Right forelimb (tissue), 1 donor: ENCODE measurements around the gene TPM2.

ENCODE experiments used
- DNase-seq: peaks from one replicate; pipeline ENCODE4 v3.0.0-alpha.2; 2018

Gene TPM2

GRCh38 chr9:35691757-35692301 is 2.1 kb upstream of the TPM2 start:
- DNase-seq = no peak

DNA sequence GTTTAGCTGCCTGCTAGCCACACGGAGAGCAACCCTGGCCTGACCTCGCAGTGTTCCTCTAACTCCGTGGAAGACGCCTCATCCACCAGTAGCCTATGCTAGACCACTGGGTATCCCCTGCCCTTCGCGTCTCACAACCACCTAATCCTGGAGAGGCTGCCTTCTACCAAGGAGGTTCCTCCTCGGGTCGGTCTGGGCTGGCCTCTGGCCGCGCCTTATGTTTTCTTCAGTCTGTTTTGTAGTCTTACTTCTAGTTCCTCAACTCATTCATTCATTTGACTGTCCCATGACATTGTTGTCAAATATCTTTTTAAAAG is 1.6 kb upstream of the TPM2 start:
- no peak for DNase-seq

DNA sequence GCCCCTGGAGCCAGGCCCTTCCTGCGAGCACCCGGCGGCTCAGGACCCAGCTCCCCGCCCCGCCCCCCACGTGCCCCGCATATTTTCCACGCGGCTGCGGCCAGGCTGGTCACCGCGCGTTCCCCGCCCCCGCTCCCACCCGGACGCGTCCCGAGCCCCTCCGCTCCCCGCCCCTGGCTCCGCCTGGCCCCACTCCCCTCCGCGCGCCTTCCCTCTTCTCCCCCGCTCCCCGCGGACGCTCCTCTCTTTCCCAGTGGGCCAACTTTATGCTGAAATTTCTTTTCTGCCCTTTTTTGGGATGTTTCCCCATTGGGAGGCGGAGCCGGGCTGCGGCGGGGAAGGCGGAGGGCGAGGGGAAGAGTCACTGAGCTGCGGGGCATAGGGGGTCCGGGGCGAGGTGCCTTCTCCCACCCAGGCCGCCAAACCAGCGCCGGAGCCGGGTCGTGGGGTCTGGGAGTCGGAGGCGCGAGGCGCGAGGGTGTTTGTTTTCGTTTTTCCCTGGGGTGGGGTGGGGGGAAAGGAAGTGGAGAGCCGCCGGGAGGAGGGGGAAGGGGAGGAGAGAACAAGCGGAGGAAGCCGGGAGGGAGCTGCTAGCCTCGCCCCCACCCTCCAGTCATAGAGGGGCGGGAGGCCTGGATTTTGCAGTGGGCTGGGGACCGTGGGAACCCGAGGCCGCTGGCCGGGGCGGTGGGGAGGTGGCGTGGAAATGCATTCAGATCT is 1.0 kb upstream of the TPM2 start:
- DNase-seq = peak; percentile 88

DNA sequence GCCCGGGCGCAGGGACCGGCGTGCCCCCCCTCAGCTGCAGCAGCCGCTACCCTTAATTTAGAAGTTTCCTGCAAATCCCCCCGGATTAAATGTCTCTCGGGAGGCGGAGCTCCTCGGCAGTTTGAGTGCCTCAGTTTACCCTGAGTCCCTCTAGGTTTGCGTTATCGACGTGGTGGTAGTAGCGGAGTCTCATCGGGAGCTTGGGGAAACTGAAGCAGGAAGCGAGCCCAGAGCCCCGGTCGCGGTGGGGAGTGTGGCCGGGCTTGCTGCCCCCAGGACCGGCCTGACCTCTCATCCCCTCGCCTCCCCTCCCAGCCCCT is 529 bp upstream of the TPM2 start:
- no peak for DNase-seq

DNA sequence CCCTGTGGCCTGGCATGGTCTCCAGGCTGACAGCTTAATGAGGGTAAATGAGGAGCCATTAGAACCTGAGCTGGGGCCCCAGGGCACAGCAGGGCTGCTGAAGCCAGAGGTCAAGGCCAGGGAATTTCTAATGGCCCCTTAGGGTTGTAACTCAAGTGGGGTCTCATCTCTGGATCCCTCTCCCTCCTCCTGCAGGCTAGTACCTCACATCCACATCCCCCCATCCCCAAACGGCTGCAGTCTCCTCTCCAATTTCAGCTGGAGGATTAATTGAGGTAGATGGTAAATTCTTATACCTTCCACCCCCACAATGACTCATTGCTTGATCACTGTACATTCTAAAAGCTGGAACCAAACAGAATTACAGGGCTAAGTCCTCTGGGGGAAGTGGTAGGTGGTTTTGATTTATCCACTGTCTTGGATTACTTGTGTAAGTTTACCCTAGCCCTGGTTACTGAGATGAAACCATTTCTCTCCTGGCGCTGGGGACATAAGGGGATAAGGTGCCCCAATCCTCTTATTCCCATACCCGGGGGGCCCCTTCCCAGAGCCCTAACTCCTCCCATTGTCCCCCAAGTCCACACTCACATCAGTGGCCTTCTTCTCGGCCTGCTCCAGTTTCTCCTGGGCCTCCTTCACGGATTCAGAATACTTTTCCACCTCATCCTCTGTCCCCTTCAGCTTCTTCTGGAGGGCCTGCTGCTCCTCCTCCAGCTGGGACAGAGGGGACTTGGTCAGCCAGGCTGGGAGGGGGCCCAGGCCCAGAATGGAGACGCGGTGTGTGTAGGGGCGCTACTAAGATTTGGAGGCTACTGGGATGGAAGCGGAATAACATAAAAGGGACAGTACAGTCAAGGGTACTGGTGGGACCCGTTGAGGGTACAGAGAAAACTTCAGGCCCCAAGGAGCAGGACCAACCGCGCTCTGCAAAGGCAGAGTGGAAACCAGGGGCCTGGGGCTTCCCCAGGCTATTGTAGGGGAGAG is 875 bp downstream of the TPM2 start:
- DNase-seq = no peak

DNA sequence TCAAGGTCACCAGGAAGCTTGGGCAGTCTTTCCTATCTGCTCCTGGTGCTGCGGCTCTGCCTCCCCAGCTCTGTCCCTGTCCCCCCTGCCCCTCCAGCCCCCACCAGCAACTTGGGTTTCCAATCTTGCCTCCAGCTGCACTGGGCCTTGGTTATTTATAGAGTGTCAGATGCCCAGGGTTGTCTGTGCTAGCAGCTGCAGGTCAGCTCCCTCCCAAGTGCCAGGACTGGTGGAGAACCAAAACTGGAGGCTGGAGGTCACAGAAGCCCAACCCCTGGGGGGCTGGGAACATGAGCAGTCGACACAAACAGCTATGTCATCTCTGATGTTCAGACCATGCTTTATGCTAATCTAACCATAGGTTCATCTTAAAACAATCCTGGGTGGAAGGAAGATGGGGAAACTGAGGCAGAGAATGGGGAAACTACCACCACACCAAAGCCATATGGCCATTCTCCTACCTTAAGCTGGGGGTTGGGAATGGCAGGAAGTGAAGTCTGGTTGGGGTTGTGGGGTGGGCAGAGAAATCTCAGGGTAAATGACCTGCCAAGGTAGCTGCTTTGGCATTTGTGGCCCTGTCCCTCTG is 1.7 kb downstream of the TPM2 start:
- no peak for DNase-seq

DNA sequence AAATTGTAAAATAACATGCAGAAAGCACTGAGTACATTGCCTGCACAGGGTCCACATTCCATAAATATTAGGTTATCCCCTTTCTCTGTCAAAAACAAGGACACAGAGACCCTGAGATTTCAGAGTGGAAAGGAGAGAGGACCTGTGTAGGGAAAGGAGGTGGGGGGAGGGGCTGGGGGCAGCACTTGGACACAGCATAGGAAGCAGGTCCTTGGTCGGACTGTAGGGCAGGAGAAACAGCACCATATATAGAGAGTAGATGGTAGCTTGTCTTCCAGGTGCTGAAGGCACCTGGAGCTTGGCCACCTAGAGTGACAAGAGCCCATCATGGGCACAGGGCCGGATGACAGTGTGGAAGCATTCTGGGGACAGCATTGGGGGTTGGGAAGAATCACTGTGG is 2.4 kb downstream of the TPM2 start:
- DNase-seq = no peak

DNA sequence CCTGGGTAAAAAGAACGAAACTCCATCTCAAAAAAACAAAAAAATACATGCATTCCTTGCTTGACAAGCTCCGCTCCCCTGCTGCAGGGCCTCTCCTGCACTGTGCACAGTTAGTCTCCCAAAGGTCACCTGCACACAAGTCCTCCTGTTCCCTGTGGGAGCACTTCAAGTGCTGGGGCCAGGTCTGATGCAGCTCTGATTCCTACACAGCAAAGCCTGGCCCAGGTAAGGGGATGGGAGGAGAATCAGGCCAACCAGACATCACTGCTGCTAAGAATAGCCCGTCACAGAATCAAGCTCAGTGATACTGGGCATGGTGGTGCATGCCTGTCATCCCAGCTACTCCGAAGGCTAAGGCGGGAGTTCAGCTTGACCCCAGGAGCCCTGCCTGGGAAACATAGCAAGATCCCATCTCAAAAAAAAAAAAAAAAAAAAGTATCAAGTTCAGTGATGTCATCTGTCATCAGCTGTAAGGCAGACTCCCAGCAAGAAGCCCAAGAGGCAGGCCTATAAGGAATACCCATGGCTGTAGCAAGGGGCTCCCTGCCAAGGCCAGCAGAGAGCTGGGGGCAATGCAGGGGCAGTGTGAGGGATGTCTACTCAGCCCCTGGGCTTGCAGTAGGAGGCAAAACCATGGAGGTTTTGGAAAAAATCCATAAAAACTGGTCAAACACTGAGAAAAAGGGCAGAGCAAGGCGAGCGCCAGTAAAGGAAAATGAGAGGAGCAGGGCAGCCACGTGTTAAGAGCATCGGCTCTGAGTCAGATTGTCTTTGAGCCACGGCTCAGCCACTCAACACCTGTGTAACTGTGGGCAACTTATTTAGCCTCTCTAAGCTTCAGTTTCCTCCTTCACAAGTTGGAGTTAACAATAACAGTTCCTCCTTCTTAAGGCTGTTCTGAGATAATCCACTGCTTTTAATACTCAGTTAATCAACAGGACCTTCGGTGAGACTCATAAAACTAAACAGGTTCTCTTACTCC is 3.2 kb downstream of the TPM2 start:
- no peak for DNase-seq

DNA sequence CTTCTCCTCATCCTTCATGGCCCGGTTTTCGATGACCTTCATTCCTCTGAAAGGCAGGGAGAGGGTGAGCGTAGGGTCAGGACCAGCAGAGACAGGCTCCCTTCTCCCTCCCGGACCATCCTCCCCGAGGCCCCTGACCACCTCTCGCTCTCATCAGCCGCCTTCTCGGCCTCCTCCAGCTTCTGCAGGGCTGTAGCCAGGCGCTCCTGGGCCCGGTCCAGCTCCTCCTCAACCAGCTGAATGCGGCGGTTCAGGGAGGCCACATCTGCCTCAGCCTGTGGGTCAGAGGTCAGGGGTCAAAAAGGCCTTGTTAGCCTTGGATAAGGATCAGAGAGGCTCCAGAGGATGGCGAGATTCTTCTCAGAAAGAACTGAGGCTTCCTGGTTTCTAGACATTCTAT is 4.2 kb downstream of the TPM2 start:
- DNase-seq = no peak

- DNase-seq = no peak
Observed at GRCh38 chr9:35684921-35685320, 4.8 kb downstream of the TPM2 start.

GRCh38 chr9:35683323-35683722 is 6.4 kb downstream of the TPM2 start:
- DNase-seq = no peak

GRCh38 chr9:35682520-35683315 is 7.0 kb downstream of the TPM2 start:
- DNase-seq = no peak

GRCh38 chr9:35682051-35682450 is 7.7 kb downstream of the TPM2 start:
- no peak for DNase-seq

GRCh38 chr9:35681341-35682002 is 8.3 kb downstream of the TPM2 start:
- DNase-seq = no peak

DNA sequence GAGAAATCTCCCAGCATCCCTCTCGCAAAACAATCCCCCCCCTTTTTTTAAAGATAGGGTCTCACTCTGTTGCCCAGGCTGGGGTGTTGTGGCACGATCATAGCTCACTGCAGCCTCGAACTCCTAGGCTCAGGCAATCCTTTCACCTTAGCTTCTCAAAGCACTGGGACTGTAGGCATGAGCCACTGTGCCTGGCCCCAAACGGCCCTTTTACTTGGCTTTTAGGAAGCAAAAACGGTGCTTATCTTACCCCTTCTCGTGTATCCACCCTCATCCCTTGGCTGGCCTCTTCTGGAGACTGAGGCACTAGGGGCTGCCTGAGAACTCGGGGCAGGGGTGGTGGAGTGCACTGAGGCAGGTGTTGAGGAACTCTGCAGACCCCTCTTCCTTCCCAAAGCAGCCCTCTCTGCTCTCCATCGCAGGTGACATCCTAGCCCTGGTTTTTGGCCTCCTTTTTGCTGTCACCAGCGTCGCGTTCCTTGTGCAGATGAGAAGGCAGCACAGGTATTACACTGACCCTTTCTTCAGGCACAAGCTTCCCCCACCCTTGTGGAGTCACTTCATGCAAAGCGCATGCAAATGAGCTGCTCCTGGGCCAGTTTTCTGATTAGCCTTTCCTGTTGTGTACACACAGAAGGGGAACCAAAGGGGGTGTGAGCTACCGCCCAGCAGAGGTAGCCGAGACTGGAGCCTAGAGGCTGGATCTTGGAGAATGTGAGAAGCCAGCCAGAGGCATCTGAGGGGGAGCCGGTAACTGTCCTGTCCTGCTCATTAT is 9.2 kb downstream of the TPM2 start:
- no peak for DNase-seq

GRCh38 chr9:35679766-35680330 is 9.9 kb downstream of the TPM2 start:
- no peak for DNase-seq

DNA sequence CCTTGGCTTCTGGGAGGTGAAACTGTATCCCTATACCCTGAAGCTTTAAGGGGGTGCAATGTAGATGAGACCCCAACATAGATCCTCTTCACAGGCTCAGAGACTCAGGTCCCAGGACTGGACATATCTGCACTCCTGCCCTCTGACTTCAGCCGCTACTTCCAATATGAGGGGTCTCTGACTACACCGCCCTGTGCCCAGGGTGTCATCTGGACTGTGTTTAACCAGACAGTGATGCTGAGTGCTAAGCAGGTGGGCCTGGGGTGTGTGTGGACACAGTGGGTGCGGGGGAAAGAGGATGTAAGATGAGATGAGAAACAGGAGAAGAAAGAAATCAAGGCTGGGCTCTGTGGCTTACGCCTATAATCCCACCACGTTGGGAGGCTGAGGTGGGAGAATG is 10.6 kb downstream of the TPM2 start:
- no peak for DNase-seq

DNA sequence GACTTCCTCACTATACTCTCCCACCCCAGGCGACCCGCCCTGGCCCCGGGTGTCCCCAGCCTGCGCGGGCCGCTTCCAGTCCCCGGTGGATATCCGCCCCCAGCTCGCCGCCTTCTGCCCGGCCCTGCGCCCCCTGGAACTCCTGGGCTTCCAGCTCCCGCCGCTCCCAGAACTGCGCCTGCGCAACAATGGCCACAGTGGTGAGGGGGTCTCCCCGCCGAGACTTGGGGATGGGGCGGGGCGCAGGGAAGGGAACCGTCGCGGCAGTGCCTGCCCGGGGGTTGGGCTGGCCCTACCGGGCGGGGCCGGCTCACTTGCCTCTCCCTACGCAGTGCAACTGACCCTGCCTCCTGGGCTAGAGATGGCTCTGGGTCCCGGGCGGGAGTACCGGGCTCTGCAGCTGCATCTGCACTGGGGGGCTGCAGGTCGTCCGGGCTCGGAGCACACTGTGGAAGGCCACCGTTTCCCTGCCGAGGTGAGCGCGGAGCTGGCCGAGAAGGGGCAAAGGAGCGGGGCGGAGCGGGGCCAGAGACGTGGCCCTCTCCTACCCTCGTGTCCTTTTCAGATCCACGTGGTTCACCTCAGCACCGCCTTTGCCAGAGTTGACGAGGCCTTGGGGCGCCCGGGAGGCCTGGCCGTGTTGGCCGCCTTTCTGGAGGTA is 13.9 kb downstream of the TPM2 start:
- DNase-seq = peak; percentile 84

- no peak for DNase-seq
Observed at GRCh38 chr9:35675204-35675603, 14.5 kb downstream of the TPM2 start.

DNA sequence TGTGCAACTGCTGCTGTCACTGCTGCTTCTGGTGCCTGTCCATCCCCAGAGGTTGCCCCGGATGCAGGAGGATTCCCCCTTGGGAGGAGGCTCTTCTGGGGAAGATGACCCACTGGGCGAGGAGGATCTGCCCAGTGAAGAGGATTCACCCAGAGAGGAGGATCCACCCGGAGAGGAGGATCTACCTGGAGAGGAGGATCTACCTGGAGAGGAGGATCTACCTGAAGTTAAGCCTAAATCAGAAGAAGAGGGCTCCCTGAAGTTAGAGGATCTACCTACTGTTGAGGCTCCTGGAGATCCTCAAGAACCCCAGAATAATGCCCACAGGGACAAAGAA is 15.7 kb downstream of the TPM2 start:
- no peak for DNase-seq
